GF-D8 (cell line): Measurements from ENCODE around the gene NFIB.

Experiments
- DNase-seq: peaks from one replicate; lab custom pipeline; 2025; lab: John Stamatoyannopoulos, UW

NFIB gene

GRCh38 chr9:14313951-14314423, at the start of gene NFIB:
TSS of gene NFIB (minus strand) at chr9:14314141. CDS start at chr9:14313511, 630 bp downstream.
- DNase-seq, result no peak

- DNase-seq, result no peak
These were observed 48.2 kb upstream of the NFIB start for GRCh38 chr9:14362175-14362574.

DNA sequence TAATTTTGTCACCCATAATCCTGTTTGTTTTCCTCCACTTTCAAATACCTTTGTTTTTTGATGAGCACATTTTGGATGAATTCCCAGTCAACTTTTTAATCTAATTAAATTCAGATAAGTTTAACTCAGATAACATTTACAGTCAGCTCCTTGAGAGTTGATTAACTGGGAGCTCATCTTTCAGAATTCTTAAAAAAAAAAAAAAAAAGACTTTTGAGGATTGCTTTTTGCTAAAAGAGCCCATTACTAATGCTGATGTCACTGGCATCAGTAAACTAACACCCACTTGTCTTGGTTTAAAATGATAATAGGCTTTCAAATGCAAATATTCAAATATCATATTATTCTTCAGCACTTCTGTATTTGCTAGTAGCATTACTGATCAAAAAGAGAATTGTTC, 47.1 kb upstream of the NFIB start:
- no peak for DNase-seq

- no peak for DNase-seq
These were observed 44.6 kb upstream of the NFIB start for GRCh38 chr9:14358523-14358922.

GRCh38 chr9:14356351-14357265, 42.7 kb upstream of the NFIB start:
- no peak for DNase-seq

DNA sequence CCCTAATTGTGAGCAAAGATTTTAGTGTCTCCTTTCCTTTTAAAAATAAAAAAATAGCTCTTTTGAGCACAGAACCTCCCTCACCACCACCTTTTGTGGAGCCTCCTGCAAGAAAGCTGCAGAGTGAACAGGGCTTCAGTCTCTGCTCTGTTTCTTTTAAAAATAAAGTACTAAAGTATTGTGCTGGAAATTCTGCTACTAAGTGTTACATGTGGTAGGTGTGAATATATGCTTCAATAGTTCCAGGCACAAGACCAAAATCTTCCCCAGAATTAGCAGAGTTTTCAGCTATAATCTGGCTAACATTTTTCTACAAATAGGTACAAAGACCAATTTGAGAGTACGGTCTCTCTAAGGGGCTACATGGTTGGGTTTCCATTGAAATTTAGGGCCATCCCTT, 40.3 kb upstream of the NFIB start:
- DNase-seq, result no peak

GRCh38 chr9:14353222-14354056, 39.5 kb upstream of the NFIB start:
- DNase-seq, result no peak

- DNase-seq, result no peak
These were observed 38.6 kb upstream of the NFIB start for GRCh38 chr9:14352503-14352902.

DNA sequence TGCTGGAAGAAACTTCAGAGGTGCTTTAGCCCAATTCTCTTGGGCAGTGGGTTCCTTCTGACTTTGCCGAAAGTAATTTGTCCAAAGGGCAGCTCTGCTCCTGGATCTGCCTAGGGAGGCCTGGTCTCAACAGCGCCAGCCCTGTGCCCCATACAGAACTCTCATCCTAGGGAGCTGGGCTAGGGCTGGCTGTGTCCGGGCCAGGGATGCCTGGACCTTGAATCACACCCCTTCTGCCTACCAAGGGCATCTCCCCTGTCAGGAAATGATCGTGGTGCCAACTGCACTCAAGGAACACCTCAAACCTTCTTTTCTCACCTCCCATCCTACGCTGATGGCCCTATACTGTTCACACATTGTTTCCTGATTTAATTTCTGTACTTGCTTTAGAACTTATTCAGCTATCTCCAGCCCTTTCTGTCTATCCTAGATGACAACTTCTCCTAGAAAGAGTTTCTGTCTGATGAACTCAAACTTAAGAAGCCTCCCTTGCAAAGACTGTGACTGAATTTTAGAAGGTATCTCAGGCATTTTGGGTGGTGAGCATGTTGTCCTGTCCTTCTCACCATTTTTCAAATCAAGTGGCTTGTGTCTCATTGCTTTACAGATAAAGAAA, 37.4 kb upstream of the NFIB start:
- DNase-seq, result no peak

DNA sequence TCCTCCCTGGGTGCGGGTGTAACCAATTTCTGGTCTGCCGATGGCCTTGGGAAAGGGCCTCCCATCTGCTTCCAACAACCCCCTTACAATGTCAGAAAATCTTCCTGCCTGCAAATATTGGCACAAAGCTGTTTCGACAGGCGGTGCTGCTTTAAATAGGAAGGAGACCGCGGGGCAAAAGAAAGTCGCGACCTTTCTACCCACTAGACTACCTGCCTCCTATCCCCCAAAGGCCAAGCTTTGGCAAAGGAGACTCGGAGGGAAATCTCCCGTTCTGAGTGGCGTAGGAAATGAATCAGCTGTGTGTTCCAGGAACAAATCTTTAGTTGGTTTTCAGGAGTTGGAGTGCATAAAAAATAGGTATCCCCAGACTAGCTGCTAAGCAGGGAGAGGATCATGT, 36.8 kb upstream of the NFIB start:
- DNase-seq, result no peak

DNA sequence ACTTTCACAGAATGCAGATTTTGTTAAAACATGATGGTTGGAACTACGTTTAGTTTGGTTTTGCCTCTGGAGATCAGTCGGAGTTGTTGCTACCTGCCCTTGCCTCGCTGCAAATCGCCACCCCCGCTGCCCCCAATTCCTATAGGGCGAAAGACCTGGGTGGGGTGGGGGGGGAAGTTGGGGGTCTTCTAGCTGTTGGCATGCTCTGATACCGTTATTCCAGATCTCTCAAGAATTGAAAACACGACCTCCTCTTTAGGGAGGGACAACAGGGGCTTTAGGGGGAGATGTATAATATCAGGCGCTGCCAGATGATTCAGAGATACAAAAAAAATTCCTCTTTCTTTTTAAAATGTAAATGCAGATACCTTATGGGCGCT, 36.4 kb upstream of the NFIB start:
- DNase-seq, result no peak

DNA sequence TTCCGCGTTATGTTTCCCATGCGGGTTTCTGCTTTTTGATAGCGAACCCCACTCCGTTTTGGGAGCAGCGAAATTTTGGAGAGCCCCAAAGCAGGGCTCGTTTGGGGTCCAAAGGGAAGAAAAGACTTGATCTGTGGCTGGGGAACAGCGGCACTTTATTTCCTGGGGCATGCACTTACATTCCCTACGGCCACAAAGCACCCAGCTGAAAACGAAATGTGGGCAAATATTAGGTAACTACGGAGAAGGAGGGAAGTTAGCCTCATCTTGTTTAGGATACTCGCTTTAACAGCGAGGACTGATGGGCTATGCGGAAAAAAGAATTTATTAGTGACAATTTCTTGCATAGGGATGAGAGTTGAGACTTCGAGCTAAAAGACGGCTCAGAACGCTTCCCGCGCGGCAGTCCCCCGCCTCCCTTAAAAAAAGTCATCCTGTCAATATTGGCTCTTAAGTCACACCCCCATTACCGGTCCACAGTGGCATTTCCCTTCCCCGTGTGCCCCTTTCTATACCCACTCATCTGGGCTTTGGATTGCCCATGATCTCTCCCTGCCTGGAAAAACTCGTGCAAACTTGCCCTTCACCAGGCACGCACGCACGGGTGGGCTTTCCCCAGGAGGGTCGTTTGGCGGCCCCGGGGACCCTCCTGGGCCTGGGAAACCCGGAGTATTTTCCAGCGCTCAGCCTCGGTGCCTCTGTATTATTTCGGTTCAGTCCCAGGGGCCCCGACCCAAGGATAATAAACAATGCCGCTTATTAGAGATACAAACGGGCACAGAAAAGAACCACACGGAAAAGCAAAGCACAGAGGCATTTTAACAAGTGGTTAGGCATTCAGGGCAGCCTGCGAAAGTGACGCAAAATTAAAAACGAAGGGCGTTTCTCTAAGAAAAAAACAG, 35.8 kb upstream of the NFIB start:
- no peak for DNase-seq

GRCh38 chr9:14349146-14349446, 35.2 kb upstream of the NFIB start:
- DNase-seq, result no peak

- no peak for DNase-seq
These were observed 34.6 kb upstream of the NFIB start for GRCh38 chr9:14348373-14349145.

DNA sequence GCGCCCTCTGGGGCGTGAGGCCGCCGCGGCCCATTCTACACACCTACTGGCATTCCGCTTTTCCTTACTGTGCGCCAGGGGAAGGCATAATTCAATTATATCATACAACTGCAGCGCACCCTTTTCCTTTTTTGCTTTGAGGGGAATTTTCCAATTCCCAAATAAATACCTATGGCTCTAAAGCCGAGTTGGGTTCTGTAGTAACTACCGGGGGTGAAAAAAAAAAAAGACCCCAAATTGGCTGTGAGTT, 34.1 kb upstream of the NFIB start:
- DNase-seq, result no peak

DNA sequence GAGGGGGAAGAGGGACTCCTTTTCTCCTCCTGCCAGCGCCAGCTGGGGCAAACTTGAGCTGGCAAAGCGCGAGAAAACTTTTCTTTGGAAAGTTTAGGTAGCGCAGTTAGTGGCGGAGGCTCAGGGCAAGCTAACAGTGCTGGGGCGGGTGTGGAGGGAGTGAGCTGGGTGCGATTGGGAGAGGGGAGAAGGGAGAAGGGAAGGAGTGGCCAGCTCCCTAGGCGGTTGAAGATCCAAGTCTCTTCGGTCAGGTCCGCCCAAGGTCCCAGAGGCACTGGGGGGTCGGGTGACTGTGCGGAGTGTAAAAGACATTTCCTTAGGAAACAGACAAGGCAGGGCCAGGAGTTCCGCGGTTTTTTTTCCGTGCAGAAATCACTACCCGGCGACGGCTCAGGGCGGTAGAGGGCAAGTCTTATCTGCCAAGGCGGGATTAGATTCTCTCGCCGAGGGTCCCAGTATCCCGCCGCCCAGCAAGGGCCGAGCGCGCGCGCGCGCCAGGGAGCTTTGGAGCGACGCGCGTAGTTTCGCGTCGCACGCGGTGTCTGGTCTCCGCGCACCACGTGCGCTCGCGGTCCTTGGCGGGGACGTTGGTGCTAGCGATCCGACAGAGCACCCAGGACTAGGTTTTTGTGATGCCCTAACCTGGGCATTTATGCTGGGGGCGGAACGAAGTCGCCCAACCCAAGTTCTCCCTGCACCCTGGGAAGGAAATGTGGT, 33.6 kb upstream of the NFIB start:
- DNase-seq, result no peak

GRCh38 chr9:14346811-14347405, 33.0 kb upstream of the NFIB start:
- DNase-seq, result no peak

DNA sequence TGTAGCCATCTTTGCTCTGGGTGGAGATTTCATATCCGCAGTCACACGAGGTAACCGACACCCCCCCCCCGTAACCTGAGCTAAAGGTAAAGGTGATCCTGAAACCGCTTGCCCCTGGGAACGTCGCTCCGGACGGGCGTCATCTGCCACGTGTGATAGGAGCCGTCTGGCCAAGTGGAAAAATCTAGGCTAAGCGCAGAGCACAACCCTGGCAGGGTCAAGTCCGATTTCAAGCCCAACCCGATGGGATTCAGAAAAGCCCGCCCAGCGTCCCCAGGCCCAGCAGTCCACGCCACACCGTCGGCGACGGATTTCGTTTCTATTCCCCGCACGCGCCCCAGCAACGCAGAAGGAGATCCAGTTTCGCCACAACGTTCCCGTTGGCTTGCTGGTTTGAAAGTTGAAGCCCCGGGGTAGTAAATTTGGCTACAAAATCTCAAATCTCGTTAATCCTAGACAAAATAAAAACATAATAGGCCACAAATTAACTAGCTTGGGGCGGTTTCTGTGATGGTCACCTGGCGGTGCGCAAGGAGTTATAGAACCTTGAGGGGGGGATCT, 32.4 kb upstream of the NFIB start:
- DNase-seq, result no peak

- no peak for DNase-seq
These were observed 31.7 kb upstream of the NFIB start for GRCh38 chr9:14345354-14346230.
